T-helper 17 cell (primary cell): ENCODE measurements around the gene GNPNAT1. TPM values are rescaled to one million over a fixed set of nuclear protein-coding genes. Genes with fewer than 3 reads are reported as not detected.

Experiments used
- ATAC-seq: fragments of 150-1000 bp; cut with Tn5 transposase; 2 replicates; pipeline ENCODE4 v1.10.0; 2021; ENCODE audit warnings: mild to moderate bottlenecking, moderate library complexity
- DNase-seq, 3 donors: peaks; one replicate each; pipeline versions ENCODE4 v3.0.0 to v3.0.0-alpha.2; 2020 to 2021
- H3K9me3 ChIP-seq: one replicate; pipeline ENCODE4 v1.7.0; 2013; ENCODE audit warnings: low read length, mild to moderate bottlenecking; ENCODE audit not compliant: control insufficient read depth, poor library complexity, severe bottlenecking
- H3K27ac Mint-ChIP-seq: one replicate; pipeline ENCODE4 v1.8.0; 2022; ENCODE audit warnings: mild to moderate bottlenecking, moderate library complexity, mixed read lengths
- H3K27me3 Mint-ChIP-seq: one replicate; pipeline ENCODE4 v1.8.0; 2022; ENCODE audit warnings: mixed read lengths
- H3K36me3 Mint-ChIP-seq: one replicate; pipeline ENCODE4 v1.8.0; 2022; ENCODE audit warnings: low read depth, mixed read lengths
- H3K4me1 Mint-ChIP-seq: one replicate; pipeline ENCODE4 v1.8.0; 2022; ENCODE audit warnings: mild to moderate bottlenecking, mixed read lengths
- H3K4me3 Mint-ChIP-seq: one replicate; pipeline ENCODE4 v1.8.0; 2022; ENCODE audit warnings: mild to moderate bottlenecking, moderate library complexity, mixed read lengths
- total RNA-seq, 4 donors: library from RNA in 2 of 4; stranded (reverse) in 2 of 4; gene quantifications; one replicate each; pipeline ENCODE4 v1.2.3 and lab custom pipeline; 2022 to 2026

Gene GNPNAT1
- total RNA-seq, 2 donors from 2014 or later = 7.0 to 7.8 TPM

GRCh38 chr14:52806115-52806514 lies 14.7 kb upstream of the GNPNAT1 start:
- no peaks in the 10 kb centered on the region for H3K27me3 Mint-ChIP-seq
- no peaks in the 10 kb centered on the region for H3K36me3 Mint-ChIP-seq
- peak overlapping the region; percentile 45 for H3K27ac Mint-ChIP-seq
- H3K4me3 Mint-ChIP-seq = no peak overlapping the region
- DNase-seq = no peak
- peaks cover 8% of the 10 kb centered on the region for H3K4me1 Mint-ChIP-seq
- no peak for ATAC-seq
- no peaks in the 10 kb centered on the region for H3K9me3 ChIP-seq

DNA sequence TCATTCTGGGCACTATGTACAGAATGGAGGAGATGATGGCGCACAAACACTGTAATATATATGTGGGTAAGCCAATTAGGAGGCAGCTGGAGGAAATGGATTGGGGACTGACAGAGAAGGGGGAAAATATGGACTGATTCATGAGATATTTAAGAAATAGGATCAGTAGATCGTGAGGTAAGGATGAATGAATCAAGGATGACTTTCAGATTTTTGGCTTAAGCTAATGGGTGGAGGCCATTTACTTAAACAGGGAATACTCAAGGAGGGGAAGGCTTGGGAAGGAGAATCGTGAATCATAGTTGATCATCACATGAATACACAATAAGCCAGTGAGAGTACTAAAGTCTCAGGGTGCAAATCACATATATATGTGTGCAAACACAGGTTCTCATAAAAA lies 11.2 kb upstream of the GNPNAT1 start:
- Mint-ChIP-seq H3K4me1 (peaks cover 8% of the 10 kb centered on the region), H3K27ac (no peak overlapping the region), H3K27me3 (no peaks in the 10 kb centered on the region), H3K4me3 (no peak overlapping the region), H3K36me3 (no peaks in the 10 kb centered on the region)
- ATAC-seq (no peak), DNase-seq (no peak)
- no peaks in the 10 kb centered on the region for H3K9me3 ChIP-seq

DNA sequence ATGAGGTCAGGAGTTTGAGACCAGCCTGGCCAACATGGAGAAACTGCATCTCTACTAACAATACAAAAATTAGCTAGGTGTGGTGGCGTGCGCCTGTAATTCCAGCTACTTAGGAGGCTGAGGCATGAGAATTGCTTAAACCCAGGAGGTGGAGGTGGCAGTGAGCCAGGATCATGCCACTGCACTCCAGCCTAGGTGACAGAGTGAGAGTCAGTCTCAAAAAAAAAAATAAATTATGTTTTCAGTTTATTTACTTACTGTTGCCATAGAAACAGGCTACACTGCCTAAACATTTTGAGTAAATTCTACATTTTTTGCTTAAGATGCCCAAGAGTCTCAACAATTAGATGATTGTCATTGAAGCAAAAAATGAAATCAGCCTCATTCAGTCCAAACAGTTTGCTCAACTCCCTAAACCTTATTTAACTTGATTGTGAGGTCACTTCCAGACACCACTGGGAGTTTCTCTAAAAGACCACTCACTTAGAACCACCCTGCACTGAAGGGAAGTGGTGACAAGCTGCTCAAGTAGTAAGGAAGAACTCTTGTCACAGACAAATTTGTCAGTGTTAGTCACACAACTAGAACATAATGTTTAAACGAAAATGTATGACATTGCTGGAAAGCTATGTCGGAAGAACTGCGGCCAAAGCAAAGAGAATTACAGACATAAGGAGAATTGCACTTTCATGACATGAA lies 9.8 kb upstream of the GNPNAT1 start:
- H3K9me3 ChIP-seq = no peaks in the 10 kb centered on the region
- Mint-ChIP-seq H3K4me3 (no peak overlapping the region), H3K36me3 (no peaks in the 10 kb centered on the region), H3K27me3 (no peaks in the 10 kb centered on the region), H3K4me1 (peaks cover 4% of the 10 kb centered on the region), H3K27ac (peak overlapping the region; percentile 74)
- ATAC-seq = peak; percentile 75
- DNase-seq = no peak

DNA sequence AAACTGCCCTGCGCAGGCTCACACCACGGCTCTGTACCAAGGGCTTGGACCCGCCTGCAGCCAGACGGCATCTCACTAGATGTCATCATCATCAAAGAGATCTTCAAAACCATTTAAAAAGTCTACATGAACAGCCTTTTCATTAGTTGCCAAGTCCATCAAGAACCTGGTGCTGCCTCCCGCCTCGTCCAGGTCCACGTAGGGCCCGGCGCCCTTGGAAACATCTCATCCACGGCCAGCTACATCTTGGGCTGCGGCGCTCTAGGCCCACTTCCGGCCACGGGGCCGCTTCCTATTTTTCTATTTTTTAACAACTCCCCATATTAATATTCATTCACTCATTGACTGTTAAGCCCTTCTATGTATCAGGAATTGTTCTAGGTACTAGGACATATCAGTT lies 7.4 kb upstream of the GNPNAT1 start:
- no peaks in the 10 kb centered on the region for H3K27me3 Mint-ChIP-seq
- H3K4me3 Mint-ChIP-seq = no peak overlapping the region
- H3K27ac Mint-ChIP-seq = no peak overlapping the region
- no peaks in the 10 kb centered on the region for H3K36me3 Mint-ChIP-seq
- no peak for ATAC-seq
- H3K9me3 ChIP-seq = no peaks in the 10 kb centered on the region
- no peak for DNase-seq
- peaks cover 4% of the 10 kb centered on the region for H3K4me1 Mint-ChIP-seq

- Mint-ChIP-seq H3K4me1 (peaks cover 4% of the 10 kb centered on the region), H3K4me3 (no peak overlapping the region), H3K27me3 (no peaks in the 10 kb centered on the region), H3K27ac (no peak overlapping the region), H3K36me3 (no peaks in the 10 kb centered on the region)
- no peak for ATAC-seq
- DNase-seq = no peak
- H3K9me3 ChIP-seq = no peaks in the 10 kb centered on the region
These were observed 6.2 kb upstream of the GNPNAT1 start for GRCh38 chr14:52797653-52798052.

GRCh38 chr14:52793061-52793460 lies 1.7 kb upstream of the GNPNAT1 start:
- Mint-ChIP-seq H3K4me3 (peak overlapping the region; percentile 3), H3K36me3 (no peaks in the 10 kb centered on the region), H3K4me1 (peaks cover 21% of the 10 kb centered on the region), H3K27me3 (no peaks in the 10 kb centered on the region), H3K27ac (no peak overlapping the region)
- ATAC-seq (no peak), DNase-seq (no peak)
- H3K9me3 ChIP-seq = no peaks in the 10 kb centered on the region

DNA sequence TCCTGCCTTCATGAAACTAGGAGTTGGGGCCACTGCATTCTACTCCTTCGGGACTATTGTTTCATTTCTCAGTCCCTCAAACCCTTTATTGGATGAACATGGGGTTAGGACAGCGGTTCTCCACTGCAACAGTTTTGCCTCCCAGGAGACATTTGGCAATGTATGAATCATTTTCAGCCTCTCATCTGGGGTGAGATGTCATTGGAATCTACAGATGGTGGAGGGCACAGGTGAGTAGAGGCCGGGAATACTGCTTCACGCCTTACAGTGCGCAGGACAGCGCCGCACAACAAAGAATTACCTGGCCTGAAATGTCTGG lies 649 bp upstream of the GNPNAT1 start:
- H3K4me1 Mint-ChIP-seq = peaks cover 24% of the 10 kb centered on the region
- no peak for DNase-seq
- no peaks in the 10 kb centered on the region for H3K27me3 Mint-ChIP-seq
- no peak for ATAC-seq
- H3K36me3 Mint-ChIP-seq = no peaks in the 10 kb centered on the region
- no peaks in the 10 kb centered on the region for H3K9me3 ChIP-seq
- peak overlapping the region; percentile 90 for H3K4me3 Mint-ChIP-seq
- H3K27ac Mint-ChIP-seq = peak overlapping the region; percentile 73

DNA sequence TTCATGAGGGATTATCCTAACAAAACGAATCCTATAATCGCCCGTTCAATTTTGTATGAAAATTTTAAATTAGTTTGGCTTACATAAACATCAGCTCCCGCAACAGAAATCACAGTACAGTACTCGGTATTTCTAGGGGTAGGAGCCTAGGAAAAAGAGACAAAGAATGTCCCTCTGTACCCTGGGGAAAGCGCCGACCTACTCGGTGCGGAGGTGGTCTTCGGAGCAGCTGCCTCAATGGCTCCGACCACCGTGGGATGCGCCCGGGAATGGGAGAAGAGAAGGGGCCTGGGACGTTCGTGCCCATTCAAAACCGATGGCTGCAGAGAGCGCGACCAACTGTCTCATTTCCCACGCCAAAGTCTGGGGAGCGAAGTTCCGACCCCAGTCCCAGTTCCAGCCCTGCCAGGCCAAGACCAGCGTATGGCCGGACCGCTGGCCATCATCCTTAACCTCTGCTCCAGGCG lies 618 bp downstream of the GNPNAT1 start:
- Mint-ChIP-seq H3K27me3 (no peaks in the 10 kb centered on the region), H3K4me1 (peaks cover 24% of the 10 kb centered on the region), H3K4me3 (peak overlapping the region; percentile 90), H3K27ac (peak overlapping the region; percentile 89), H3K36me3 (no peaks in the 10 kb centered on the region)
- ATAC-seq (no peak), DNase-seq (no peak)
- H3K9me3 ChIP-seq = no peaks in the 10 kb centered on the region

DNA sequence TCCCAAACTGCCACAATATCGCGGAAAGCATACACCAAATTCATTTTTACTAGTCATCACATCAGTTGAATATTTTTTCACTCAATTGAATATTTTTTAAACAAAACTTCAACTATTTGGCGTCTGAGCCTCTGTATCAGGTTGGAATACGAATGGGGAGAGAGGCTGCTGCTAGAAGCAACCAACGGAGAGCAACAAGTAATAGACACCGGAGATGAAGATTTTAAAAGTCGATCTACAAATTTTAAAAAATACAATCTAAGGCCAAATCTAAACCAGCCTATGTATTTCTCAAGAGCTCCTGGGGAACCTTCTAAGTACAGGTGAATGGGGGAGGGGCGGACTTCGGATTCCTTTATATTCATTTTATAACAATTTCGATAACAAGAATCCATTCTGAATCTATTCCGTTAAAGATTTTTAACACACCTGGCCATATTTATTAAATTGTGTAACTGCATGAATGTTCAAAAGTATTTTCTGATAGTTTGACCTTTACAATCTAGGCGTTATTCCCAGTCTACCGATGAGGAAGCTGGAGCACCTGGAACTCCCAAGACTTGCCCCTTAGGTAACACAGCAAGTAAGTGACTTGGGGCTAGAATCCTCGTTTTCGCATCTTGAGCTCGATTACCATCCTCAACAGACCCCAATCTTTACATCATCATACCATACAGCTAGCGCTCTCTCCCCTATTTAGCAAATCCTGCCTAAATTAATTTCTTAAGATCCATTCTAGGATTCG lies 1.2 kb downstream of the GNPNAT1 start:
- H3K9me3 ChIP-seq = no peaks in the 10 kb centered on the region
- peaks cover 24% of the 10 kb centered on the region for H3K4me1 Mint-ChIP-seq
- H3K4me3 Mint-ChIP-seq = peak overlapping the region; percentile 90
- ATAC-seq = no peak
- no peak for DNase-seq
- H3K27me3 Mint-ChIP-seq = no peaks in the 10 kb centered on the region
- H3K36me3 Mint-ChIP-seq = no peaks in the 10 kb centered on the region
- H3K27ac Mint-ChIP-seq = peak overlapping the region; percentile 89

GRCh38 chr14:52789118-52789517 lies 2.3 kb downstream of the GNPNAT1 start:
- peak overlapping the region; percentile 2 for H3K4me3 Mint-ChIP-seq
- DNase-seq = no peak
- H3K36me3 Mint-ChIP-seq = no peaks in the 10 kb centered on the region
- no peak overlapping the region for H3K27ac Mint-ChIP-seq
- no peaks in the 10 kb centered on the region for H3K27me3 Mint-ChIP-seq
- H3K4me1 Mint-ChIP-seq = peaks cover 24% of the 10 kb centered on the region
- H3K9me3 ChIP-seq = no peaks in the 10 kb centered on the region
- no peak for ATAC-seq

DNA sequence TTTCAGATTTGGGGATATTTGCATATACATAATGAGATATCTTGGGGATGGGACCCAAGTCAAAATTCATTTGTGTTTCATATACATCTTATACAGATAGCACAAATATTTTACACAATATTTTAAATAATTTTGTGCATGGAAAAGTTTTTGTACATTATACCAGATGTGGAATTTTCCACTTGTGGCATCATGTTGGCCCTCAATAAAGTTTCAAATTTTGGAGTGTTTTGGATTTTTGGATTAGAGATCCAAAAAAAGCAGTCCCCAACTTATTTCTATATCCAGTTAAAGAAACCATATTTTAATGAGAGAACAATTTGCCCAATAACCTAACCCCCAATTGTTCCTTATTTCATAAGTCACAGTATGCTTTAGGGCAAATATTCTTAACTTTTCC lies 4.5 kb downstream of the GNPNAT1 start:
- no peaks in the 10 kb centered on the region for H3K36me3 Mint-ChIP-seq
- no peaks in the 10 kb centered on the region for H3K27me3 Mint-ChIP-seq
- H3K27ac Mint-ChIP-seq = no peak overlapping the region
- H3K9me3 ChIP-seq = no peaks in the 10 kb centered on the region
- ATAC-seq (no peak), DNase-seq (no peak)
- peaks cover 18% of the 10 kb centered on the region for H3K4me1 Mint-ChIP-seq
- H3K4me3 Mint-ChIP-seq = no peak overlapping the region

- H3K27ac Mint-ChIP-seq = no peak overlapping the region
- no peaks in the 10 kb centered on the region for H3K36me3 Mint-ChIP-seq
- ATAC-seq (no peak), DNase-seq (no peak)
- no peaks in the 10 kb centered on the region for H3K9me3 ChIP-seq
- H3K4me1 Mint-ChIP-seq = peaks cover 3% of the 10 kb centered on the region
- no peak overlapping the region for H3K4me3 Mint-ChIP-seq
- no peaks in the 10 kb centered on the region for H3K27me3 Mint-ChIP-seq
These were observed 8.2 kb downstream of the GNPNAT1 start for GRCh38 chr14:52783206-52783605.

GRCh38 chr14:52781629-52782028 lies 9.8 kb downstream of the GNPNAT1 start:
- Mint-ChIP-seq H3K36me3 (no peaks in the 10 kb centered on the region), H3K4me1 (no peaks in the 10 kb centered on the region), H3K27me3 (no peaks in the 10 kb centered on the region), H3K4me3 (no peak overlapping the region), H3K27ac (no peak overlapping the region)
- H3K9me3 ChIP-seq = no peaks in the 10 kb centered on the region
- DNase-seq (no peak), ATAC-seq (no peak)

- Mint-ChIP-seq H3K4me3 (no peak overlapping the region), H3K36me3 (no peaks in the 10 kb centered on the region), H3K27me3 (no peaks in the 10 kb centered on the region), H3K4me1 (no peaks in the 10 kb centered on the region), H3K27ac (peak overlapping the region; percentile 68)
- no peaks in the 10 kb centered on the region for H3K9me3 ChIP-seq
- DNase-seq = no peak
- ATAC-seq = no peak
These were observed 10.5 kb downstream of the GNPNAT1 start for GRCh38 chr14:52780893-52781292.
